ENCODE measurements around the gene APPBP2. TPM values are rescaled to one million over a fixed set of nuclear protein-coding genes. Genes with fewer than 3 reads are reported as not detected.
"Not testable (repeated sequence)": the region's sequence is repeated elsewhere in the genome, so short reads cannot be mapped to it uniquely, and the experiment has no call there.

The APPBP2 gene
- polyA plus RNA-seq, 3 donors, result 6.4 to 14.7 (median 10.4) TPM

GRCh38 chr17:60428491-60428890 lies 97.6 kb downstream of the APPBP2 start:
- H3K4me2 ChIP-seq (replicated peaks; ENCODE audit: extremely low read depth, low read length, poor library complexity, severe bottlenecking); H3K4me3 ChIP-seq (replicated peaks in 1 of 3; ENCODE audit: low read depth in 2 of 3, low read length in 3 of 3); H3K4me1 Mint-ChIP-seq; H3K4me1 ChIP-seq (ENCODE audit: control insufficient read depth in 1 of 2, insufficient read depth in 2 of 2, low read length in 2 of 2); H3K9ac ChIP-seq (ENCODE audit: insufficient read depth, low read length, poor library complexity, severe bottlenecking); H3K36me3 ChIP-seq (replicated peaks in 1 of 2; ENCODE audit: control insufficient read depth in 1 of 2, insufficient read depth in 2 of 2, low read length in 2 of 2); H3K79me2 ChIP-seq (ENCODE audit: insufficient read depth, low read length); H3K36me3 Mint-ChIP-seq; H3K27me3 ChIP-seq (ENCODE audit: control insufficient read depth in 2 of 2, insufficient read depth in 2 of 2, low read length in 2 of 2); H3K27ac ChIP-seq (ENCODE audit: low read depth in 1 of 2, low read length in 2 of 2); H4K20me1 ChIP-seq (ENCODE audit: insufficient read depth, low read length); H2AFZ ChIP-seq (ENCODE audit: insufficient read depth, low read depth, low read length, poor library complexity, severe bottlenecking); H3K27me3 Mint-ChIP-seq (ENCODE audit: low read depth in 3 of 3); DNase-seq; H3K27ac Mint-ChIP-seq; H3K9me3 ChIP-seq (replicated peaks in 1 of 2; ENCODE audit: control insufficient read depth in 1 of 2, insufficient read depth in 1 of 2, low read length in 2 of 2); H3K4me3 Mint-ChIP-seq: not testable (repeated sequence)
- H3K9me3 Mint-ChIP-seq, result peaks cover 8 to 17% (median 14%) of the 10 kb centered on the region in 7 donors
- intact Hi-C loops (cut with micrococcal nuclease), result loop anchor here in 1 of 2 donors (10.0 kb wide), 1 partner anchor 64 kb away; no protein-coding TSS in a partner anchor
- 100% methylated on average over 1 of the region's 6 CpGs for WGBS (ENCODE audit: insufficient coverage)

- peaks cover 0 to under 1% (median 0%) of the 10 kb centered on the region in 7 donors for H3K9me3 Mint-ChIP-seq
- H3K27ac ChIP-seq (ENCODE audit: low read depth in 1 of 2, low read length in 2 of 2), result no peak overlapping the region
- intact Hi-C loops (cut with micrococcal nuclease), result loop anchor here in 1 of 2 donors (10.0 kb wide), 1 partner anchor 62 kb away; no protein-coding TSS in a partner anchor
Observed at GRCh38 chr17:60426596-60426995, 99.4 kb downstream of the APPBP2 start.

More at GRCh38 chr17:60426596-60426995, 99.4 kb downstream of the APPBP2 start:
- TF ChIP-seq CTCF (IDR thresholded peaks at IDR 0.05), result no peak
- H3K27ac Mint-ChIP-seq, result peak overlapping the region in 1 of 7 donors; percentile 18
- Histone ChIP-seq H2AFZ (ENCODE audit: insufficient read depth, low read depth, low read length, poor library complexity, severe bottlenecking) (no peak overlapping the region), H3K4me2 (replicated peaks; ENCODE audit: extremely low read depth, low read length, poor library complexity, severe bottlenecking) (no peak overlapping the region), H3K79me2 (ENCODE audit: insufficient read depth, low read length) (no peaks in the 10 kb centered on the region), H3K27me3 (ENCODE audit: control insufficient read depth in 2 of 2, insufficient read depth in 2 of 2, low read length in 2 of 2) (no peaks in the 10 kb centered on the region), H3K4me3 (replicated peaks in 1 of 3; ENCODE audit: low read depth in 2 of 3, low read length in 3 of 3) (no peak overlapping the region), H3K9ac (ENCODE audit: insufficient read depth, low read length, poor library complexity, severe bottlenecking) (no peak overlapping the region), H3K4me1 (ENCODE audit: control insufficient read depth in 1 of 2, insufficient read depth in 2 of 2, low read length in 2 of 2) (peaks cover 8 to 10% of the 10 kb centered on the region in 2 donors), H4K20me1 (ENCODE audit: insufficient read depth, low read length) (no peaks in the 10 kb centered on the region), H3K9me3 (replicated peaks in 1 of 2; ENCODE audit: control insufficient read depth in 1 of 2, insufficient read depth in 1 of 2, low read length in 2 of 2) (no peaks in the 10 kb centered on the region), H3K36me3 (replicated peaks in 1 of 2; ENCODE audit: control insufficient read depth in 1 of 2, insufficient read depth in 2 of 2, low read length in 2 of 2) (no peaks in the 10 kb centered on the region)
- H3K4me1 Mint-ChIP-seq, result peaks cover 14% of the 10 kb centered on the region
- no peak overlapping the region for H3K4me3 Mint-ChIP-seq
- DNase-seq, result no peak
- peaks cover 0 to 4% (median 3%) of the 10 kb centered on the region in 3 donors for H3K27me3 Mint-ChIP-seq (ENCODE audit: low read depth in 3 of 3)
- no peaks in the 10 kb centered on the region for H3K36me3 Mint-ChIP-seq
- 88% methylated on average over 9 of the region's 10 CpGs for WGBS (ENCODE audit: insufficient coverage)
